Small intestine (tissue), 7 donors: Measurements from ENCODE around the gene RARRES2. TPM values are rescaled to one million over a fixed set of nuclear protein-coding genes. Genes with fewer than 3 reads are reported as not detected.
A peak's percentile ranks its signal among the peaks of the same experiment; 100 is the strongest.

Experiments
- DNase-seq, 2 donors: peaks; one replicate each; pipeline versions ENCODE4 v3.0.0 to v3.0.0-alpha.2; 2013
- FAIRE-seq: peaks from 2 replicates; lab custom pipeline; 2012; peaks lifted over from hg19 to GRCh38; lab: Jason Lieb, UNC
- H3K27ac ChIP-seq, 3 donors: one replicate each; pipeline ENCODE4 v1.5.1; 2013; ENCODE audit warnings: low read length in 2 of 3, mild to moderate bottlenecking in 2 of 3, control low read depth in 1 of 3, inconsistent platforms in 1 of 3, low read depth in 1 of 3, moderate library complexity in 1 of 3
- H3K27me3 ChIP-seq, 3 donors: one replicate each; pipeline ENCODE4 v1.6.1; 2013; ENCODE audit warnings: low read length in 3 of 3, inconsistent platforms in 1 of 3; ENCODE audit not compliant: control insufficient read depth in 3 of 3, insufficient read depth in 3 of 3
- H3K36me3 ChIP-seq, 3 donors: one replicate each; pipeline ENCODE4 v1.6.1; 2013; ENCODE audit warnings: low read length in 3 of 3, inconsistent platforms in 1 of 3, low read depth in 1 of 3, mild to moderate bottlenecking in 1 of 3, moderate library complexity in 1 of 3; ENCODE audit not compliant: control insufficient read depth in 3 of 3, insufficient read depth in 2 of 3
- H3K4me1 ChIP-seq, 3 donors: one replicate each; pipeline ENCODE4 v1.6.1; 2013; ENCODE audit warnings: low read length in 2 of 3, inconsistent platforms in 1 of 3, low read depth in 1 of 3, mild to moderate bottlenecking in 1 of 3, moderate library complexity in 1 of 3; ENCODE audit not compliant: control insufficient read depth in 3 of 3, insufficient read depth in 2 of 3
- H3K4me3 ChIP-seq, 3 donors: one replicate each; pipeline ENCODE4 v1.5.1; 2013; ENCODE audit warnings: low read length in 3 of 3, control low read depth in 1 of 3, inconsistent platforms in 1 of 3, low read depth in 1 of 3, mild to moderate bottlenecking in 1 of 3, moderate library complexity in 1 of 3
- H3K9me3 ChIP-seq, 2 donors: one replicate each; pipeline ENCODE4 v1.6.1; 2013; ENCODE audit warnings: low read depth in 1 of 2, low read length in 1 of 2; ENCODE audit not compliant: control insufficient read depth in 2 of 2, insufficient read depth in 1 of 2
- WGBS, 3 donors: extraction: QIAGEN DNeasy Blood & Tissue Kit; methylation state at CpG; one replicate each; pipeline ENCODE4 v1.1.7; 2013; 5-methylcytosine and 5-hydroxymethylcytosine counted together
- polyA plus RNA-seq, 4 donors: library from polyadenylated mRNA; stranded (reverse) in 3 of 4; unstranded in 1 of 4; fragments of 200-250 nt in 3 of 4; fragments of 120-200 nt in 1 of 4; gene quantifications; one replicate each; pipeline versions ENCODE4 v1.2.1 to v1.2.3, GENCODE V29; 2013
- donor health status: healthy with polysubstance abuse.
- donor health status: control.
- donor health status: control.
- donor health status: Bipolar disorder and iron deficiency.
- donor health status: healthy.

The RARRES2 gene
- polyA plus RNA-seq, 4 donors = 9.6 to 109 (median 36.9) TPM

- FAIRE-seq = no peak
- Histone ChIP-seq H3K36me3 (peaks cover 0 to 20% (median 4%) of the 10 kb centered on the region in 3 donors), H3K27ac (peak overlapping the region; percentile 14 to 69 (median 45)), H3K27me3 (no peaks in the 10 kb centered on the region), H3K9me3 (no peaks in the 10 kb centered on the region), H3K4me1 (peaks cover 12 to 74% (median 13%) of the 10 kb centered on the region in 3 donors), H3K4me3 (peak overlapping the region; percentile 70 to 90 (median 87))
- WGBS, 3 donors = 1% methylated on average over 48 to 52 of the region's 52 CpGs
- DNase-seq = peak in 1 of 2 donors; percentile 55
These were observed 38.3 kb upstream of the RARRES2 start for GRCh38 chr7:150379441-150380379.

- Histone ChIP-seq H3K9me3 (no peaks in the 10 kb centered on the region), H3K4me3 (peak within 1 kb of the TSS; percentile 87 to 90 (median 87)), H3K36me3 (peaks cover 0 to 25% (median 4%) of the 10 kb centered on the region in 3 donors), H3K27me3 (no peaks in the 10 kb centered on the region), H3K4me1 (peaks cover 10 to 75% (median 13%) of the 10 kb centered on the region in 3 donors), H3K27ac (peak within 1 kb of the TSS; percentile 88 to 98 (median 96))
- FAIRE-seq = no peak
- DNase-seq = peak; percentile 97
- WGBS, 3 donors = 0 to 1% (median 0%) methylated on average over 37 to 60 of the region's 60 CpGs
These were observed 37.5 kb upstream of the RARRES2 start, which contains the start of gene ZNF775 for GRCh38 chr7:150378853-150379440. ZNF775 (plus strand) TSS chr7:150379330; CDS start chr7:150388471, 9,141 bp downstream.

GRCh38 chr7:150378115-150378852, 36.9 kb upstream of the RARRES2 start:
- FAIRE-seq (no peak), DNase-seq (peak; percentile 82 to 90)
- Histone ChIP-seq H3K4me3 (peak overlapping the region; percentile 39 to 87 (median 87)), H3K4me1 (peaks cover 10 to 75% (median 14%) of the 10 kb centered on the region in 3 donors), H3K9me3 (no peaks in the 10 kb centered on the region), H3K27ac (peak overlapping the region; percentile 88 to 98 (median 96)), H3K36me3 (peaks cover 0 to 31% (median 4%) of the 10 kb centered on the region in 3 donors), H3K27me3 (no peaks in the 10 kb centered on the region)
- 2 to 3% (median 2%) methylated on average over 32 of the region's 32 CpGs for WGBS, 3 donors

GRCh38 chr7:150377635-150378034, 36.2 kb upstream of the RARRES2 start:
- peaks cover 0 to 37% (median 6%) of the 10 kb centered on the region in 3 donors for H3K36me3 ChIP-seq
- H3K4me3 ChIP-seq = no peak overlapping the region
- 15 to 40% (median 27%) methylated on average over 4 of the region's 4 CpGs for WGBS, 3 donors
- no peaks in the 10 kb centered on the region for H3K9me3 ChIP-seq
- H3K27ac ChIP-seq = peak overlapping the region; percentile 35 to 98 (median 77)
- H3K4me1 ChIP-seq = peaks cover 10 to 76% (median 17%) of the 10 kb centered on the region in 3 donors
- no peak for FAIRE-seq
- DNase-seq = peak; percentile 86 to 90
- no peaks in the 10 kb centered on the region for H3K27me3 ChIP-seq

- 10 to 24% (median 17%) methylated on average over 3 of the region's 3 CpGs for WGBS, 3 donors
- H3K9me3 ChIP-seq = no peaks in the 10 kb centered on the region
- peaks cover 7 to 73% (median 14%) of the 10 kb centered on the region in 3 donors for H3K4me1 ChIP-seq
- no peak for FAIRE-seq
- H3K4me3 ChIP-seq = no peak overlapping the region
- H3K27me3 ChIP-seq = no peaks in the 10 kb centered on the region
- peak overlapping the region; percentile 35 to 98 (median 77) for H3K27ac ChIP-seq
- DNase-seq = no peak
- peaks cover 0 to 37% (median 8%) of the 10 kb centered on the region in 3 donors for H3K36me3 ChIP-seq
These were observed 35.8 kb upstream of the RARRES2 start for GRCh38 chr7:150377196-150377595.

GRCh38 chr7:150376560-150376959, 35.1 kb upstream of the RARRES2 start:
- H3K27ac ChIP-seq = peak overlapping the region; percentile 22 to 98 (median 67)
- H3K4me1 ChIP-seq = peaks cover 7 to 67% (median 10%) of the 10 kb centered on the region in 3 donors
- no peaks in the 10 kb centered on the region for H3K27me3 ChIP-seq
- no peaks in the 10 kb centered on the region for H3K9me3 ChIP-seq
- 34 to 59% (median 49%) methylated on average over 6 of the region's 6 CpGs for WGBS, 3 donors
- H3K36me3 ChIP-seq = peaks cover 0 to 39% (median 13%) of the 10 kb centered on the region in 3 donors
- DNase-seq (no peak), FAIRE-seq (no peak)
- H3K4me3 ChIP-seq = no peak overlapping the region

GRCh38 chr7:150375662-150376521, 34.5 kb upstream of the RARRES2 start:
- Histone ChIP-seq H3K4me3 (no peak overlapping the region), H3K4me1 (peaks cover 6 to 69% (median 10%) of the 10 kb centered on the region in 3 donors), H3K27me3 (no peaks in the 10 kb centered on the region), H3K9me3 (no peaks in the 10 kb centered on the region), H3K36me3 (peaks cover 0 to 46% (median 18%) of the 10 kb centered on the region in 3 donors), H3K27ac (peak overlapping the region in 2 of 3 donors; percentile 67 to 98)
- FAIRE-seq (no peak), DNase-seq (peak; percentile 39 to 60)
- WGBS, 3 donors = 40 to 62% (median 50%) methylated on average over 10 of the region's 10 CpGs
